GM12878 (cell line): ENCODE data around the gene NOL8. TPM values are rescaled to one million over a fixed set of nuclear protein-coding genes. Genes with fewer than 3 reads are reported as not detected.

Experiments
- CEBPZ ChIP-seq: fragments of 150-350 bp; IDR thresholded peaks from 2 replicates; pipeline ENCODE4 v1.6.1; 2016; ENCODE audit warnings: low read depth, low read length
- CHD1 ChIP-seq: IDR thresholded peaks from 2 replicates; pipeline ENCODE4 v1.6.1; 2012; ENCODE audit warnings: low read depth, low read length, improper control_type of control experiment
- CREB1 ChIP-seq: IDR thresholded peaks from 2 replicates; pipeline ENCODE4 v1.6.1; 2012; ENCODE audit warnings: low read depth, mild to moderate bottlenecking, inconsistent platforms
- E2F4 ChIP-seq: IDR thresholded peaks from 2 replicates; pipeline ENCODE4 v1.6.1; 2012; ENCODE audit warnings: low read depth, low read length, improper control_type of control experiment
- MAX ChIP-seq: IDR thresholded peaks from 2 replicates; pipeline ENCODE4 v1.6.1; 2012; ENCODE audit warnings: low read depth, low read length, improper control_type of control experiment
- NR2C2 ChIP-seq: IDR thresholded peaks from 2 replicates; pipeline ENCODE4 v1.6.1; 2011; ENCODE audit warnings: borderline replicate concordance, low read depth; ENCODE audit not compliant: control insufficient read depth, insufficient read length
- POU2F2 ChIP-seq: IDR thresholded peaks from 3 replicates; pipeline ENCODE4 v1.6.1; 2011; ENCODE audit warnings: low read depth, mild to moderate bottlenecking, low read length, borderline replicate concordance
- SMAD5 ChIP-seq: IDR thresholded peaks from 2 replicates; pipeline ENCODE4 v1.6.1; 2016; ENCODE audit warnings: antibody characterized with exemption, low read depth
- SP1 ChIP-seq: IDR thresholded peaks from one replicate; pipeline ENCODE4 v1.6.1; 2011; ENCODE audit warnings: low read depth, low read length
- SPI1 ChIP-seq: IDR thresholded peaks from 2 replicates; pipeline ENCODE4 v1.6.1; 2011; ENCODE audit warnings: low read depth, mild to moderate bottlenecking, low read length, moderate library complexity, borderline replicate concordance; ENCODE audit not compliant: insufficient read depth
- SREBF1 ChIP-seq: IDR thresholded peaks from 2 replicates; pipeline ENCODE4 v1.6.1; 2012; ENCODE audit warnings: mild to moderate bottlenecking, low read length
- SREBF2 ChIP-seq: IDR thresholded peaks from 2 replicates; pipeline ENCODE4 v1.6.1; 2012; ENCODE audit warnings: mild to moderate bottlenecking, low read length
- TCF7 ChIP-seq: IDR thresholded peaks from 2 replicates; pipeline ENCODE4 v1.6.1; 2014; ENCODE audit warnings: antibody characterized with exemption, borderline replicate concordance
- USF2 ChIP-seq: IDR thresholded peaks from 2 replicates; pipeline ENCODE4 v1.6.1; 2011; ENCODE audit warnings: low read depth, low read length, improper control_type of control experiment, borderline replicate concordance
- YY1 ChIP-seq: IDR thresholded peaks from 2 replicates; pipeline ENCODE4 v1.6.1; 2011; ENCODE audit warnings: low read depth, mild to moderate bottlenecking, low read length
- ZBTB4 ChIP-seq: fragments of 450-650 bp; formaldehyde crosslinking; IDR thresholded peaks from 2 replicates; pipeline ENCODE4 v1.4.0; 2022; ENCODE audit warnings: mild to moderate bottlenecking, moderate library complexity
- ZSCAN29 ChIP-seq: fragments of 450-650 bp; IDR thresholded peaks from 2 replicates; pipeline ENCODE4 v1.6.1; 2017; ENCODE audit warnings: mild to moderate bottlenecking, moderate library complexity
- polyA plus RNA-seq, 11 experiments: library from polyadenylated mRNA; depleted of rRNA in 4 of 11; unstranded in 6 of 11; stranded (reverse) in 5 of 11; fragments of >200 nt; fragmentation: Nextera tagmentation in 4 of 11; fragmentation: Illumina TruSeq in 1 of 11; extraction: Ambion mirVana in 4 of 11; extraction: Trizol in 1 of 11; gene quantifications; 1 replicate in 1 of 11; 2 replicates in 10 of 11; pipeline versions ENCODE4 v1.2.1 to v1.2.3, GENCODE V29; 2011 to 2016; ENCODE audit warnings: inconsistent platforms in 2 of 11, missing spikeins in 2 of 11, low read depth in 1 of 11
- total RNA-seq, 4 experiments: library from RNA; depleted of rRNA in 3 of 4; stranded (reverse); fragments of >200 nt in 3 of 4; fragmentation: Illumina TruSeq in 1 of 4; extraction: Trizol in 1 of 4; gene quantifications; 2 replicates each; pipeline versions ENCODE4 v1.2.1 to v1.2.3, GENCODE V29; 2013 to 2021

NOL8 gene
- total and polyA plus RNA-seq, 10 of the 15 experiments (the other 5 are each of a cell fraction or from before 2014, with no cell fraction given) = 33.6 to 58.6 (median 49.2) TPM

- TF ChIP-seq CEBPZ (no peak), POU2F2 (peak; percentile 82), SREBF2 (no peak), NR2C2 (no peak), SREBF1 (peak; percentile 36; the same call in 1 of the 2 replicates), YY1 (peak; percentile 86), CHD1 (no peak), MAX (peak; percentile 100), SPI1 (no peak), ZBTB4 (no peak), E2F4 (peak; percentile 63), TCF7 (no peak), SMAD5 (peak; percentile 85; the same call in 1 of the 2 replicates), CREB1 (peak; percentile 97), ZSCAN29 (peak; percentile 66; the same call in 1 of the 2 replicates), SP1 (peak; percentile 99), USF2 (peak; percentile 5; the same call in 1 of the 2 replicates)
These were observed 31.5 kb downstream of the NOL8 start, which contains the start of gene IARS1 (continued) for GRCh38 chr9:92293452-92294296.
